GM19467 (cell line): Measurements from ENCODE around the gene ITGB2.

ENCODE experiments used
- ATAC-seq: cut with Tn5 transposase; IDR thresholded peaks from one replicate; pipeline ENCODE4 v1.9.1; 2021; ENCODE audit warnings: mild to moderate bottlenecking, moderate library complexity; ENCODE audit not compliant: unreplicated experiment

ITGB2 gene

GRCh38 chr21:44850905-44851657, 69.6 kb downstream of the ITGB2 start:
- ATAC-seq: no peak

GRCh38 chr21:44850208-44850800, 70.4 kb downstream of the ITGB2 start:
- ATAC-seq: no peak

GRCh38 chr21:44849616-44850130, 71.0 kb downstream of the ITGB2 start:
- no peak for ATAC-seq

GRCh38 chr21:44848821-44849521, 71.7 kb downstream of the ITGB2 start:
- ATAC-seq: no peak

GRCh38 chr21:44847261-44848056, 73.2 kb downstream of the ITGB2 start:
- ATAC-seq: no peak

GRCh38 chr21:44846485-44847260, 74.0 kb downstream of the ITGB2 start:
- no peak for ATAC-seq

GRCh38 chr21:44846224-44846484, 74.5 kb downstream of the ITGB2 start:
- no peak for ATAC-seq

GRCh38 chr21:44845418-44846223, 75.1 kb downstream of the ITGB2 start:
- no peak for ATAC-seq

- ATAC-seq: no peak
Observed at GRCh38 chr21:44844256-44844655, 76.4 kb downstream of the ITGB2 start.

- no peak for ATAC-seq
Observed at GRCh38 chr21:44842721-44843445, 77.8 kb downstream of the ITGB2 start.

GRCh38 chr21:44842087-44842486, 78.6 kb downstream of the ITGB2 start:
- no peak for ATAC-seq

GRCh38 chr21:44840771-44841170, 79.9 kb downstream of the ITGB2 start:
- no peak for ATAC-seq

- ATAC-seq: no peak
Observed at GRCh38 chr21:44838951-44839350, 81.7 kb downstream of the ITGB2 start.

- no peak for ATAC-seq
Observed at GRCh38 chr21:44838039-44838895, 82.4 kb downstream of the ITGB2 start.

GRCh38 chr21:44837537-44837936, 83.2 kb downstream of the ITGB2 start:
- ATAC-seq: no peak

- no peak for ATAC-seq
Observed at GRCh38 chr21:44836666-44837471, 83.8 kb downstream of the ITGB2 start.

GRCh38 chr21:44836349-44836665, 84.4 kb downstream of the ITGB2 start:
- no peak for ATAC-seq
